MM.1S (cell line): ENCODE results near the gene LRCH1.

Experiments used
- CTCF ChIP-seq: fragments of 300-600 bp; sonication (generic); IDR thresholded peaks from 2 replicates; pipeline ENCODE4 v1.5.1; 2016; ENCODE audit warnings: antibody characterized with exemption, low read length, mixed read lengths
- EZH2 ChIP-seq: fragments of 300-600 bp; sonication (generic); optimal IDR thresholded peaks from 2 replicates; pipeline ENCODE3; 2017; ENCODE audit warnings: low read depth, mild to moderate bottlenecking, antibody characterized with exemption, low read length, mixed read lengths

- TF ChIP-seq CTCF (no peak), EZH2 (no peak)
These were observed 96.8 kb downstream of the LRCH1 start for GRCh38 chr13:46649816-46650215.
